Measurements from ENCODE around the gene SIRT4. TPM values are rescaled to one million over a fixed set of nuclear protein-coding genes. Genes with fewer than 3 reads are reported as not detected.
A peak's percentile ranks its signal among the peaks of the same experiment; 100 is the strongest.
"Not testable (repeated sequence)": the region's sequence is repeated elsewhere in the genome, so short reads cannot be mapped to it uniquely, and the experiment has no call there.

SIRT4 gene
- total and polyA plus RNA-seq, 10 of the 15 experiments (the other 5 are each of a cell fraction or from before 2014, with no cell fraction given), result 0.19 to 0.98 (median 0.44) TPM

GRCh38 chr12:120253313-120253712 lies 48.8 kb upstream of the SIRT4 start:
- BruUV-seq (replicated peaks); H2AFZ ChIP-seq (ENCODE audit: control insufficient read depth, low read depth, low read length); H3K36me3 ChIP-seq (ENCODE audit: control insufficient read depth in 2 of 2, insufficient read depth in 2 of 2, low read length in 1 of 2); H3K79me2 ChIP-seq (ENCODE audit: control insufficient read depth, insufficient read depth, low read length); in situ Hi-C loops (cut with MboI); H3K9me3 ChIP-seq (replicated peaks; ENCODE audit: control insufficient read depth, insufficient read depth, low read length); intact Hi-C loops (cut with micrococcal nuclease; ENCODE audit: unreplicated experiment); FAIRE-seq; H3K27ac ChIP-seq (ENCODE audit: control insufficient read depth, insufficient read depth); H3K27me3 ChIP-seq (replicated peaks in 1 of 2; ENCODE audit: control insufficient read depth in 2 of 2, insufficient read depth in 2 of 2, low read length in 1 of 2); H4K20me1 ChIP-seq (ENCODE audit: control insufficient read depth, insufficient read depth); DNase-seq (ENCODE audit: low read depth, low spot score); H3K9ac ChIP-seq (ENCODE audit: control insufficient read depth, insufficient read depth, low read length): not testable (repeated sequence)
- peak; percentile 64 for TF ChIP-seq RUNX3 (IDR thresholded peaks at IDR 0.05; ENCODE audit: low read length)
- Histone ChIP-seq H3K4me2 (ENCODE audit: control insufficient read depth, insufficient read depth) (0 out of 2 replicates have a peak overlapping the region, but pooled peaks have one; percentile 13), H3K4me3 (0 out of 2 replicates have a peak overlapping the region, but pooled peaks have one; percentile 32), H3K4me1 (ENCODE audit: control insufficient read depth, insufficient read depth, low read length) (peaks cover 35% of the 10 kb centered on the region)
- POLR2A ChIA-PET, result interaction anchor here (0.6 to 1.9 kb wide), 3 partner anchors 9 to 89 kb away, joined by 4 to 6 read pairs (median 4); no protein-coding TSS in a partner anchor
- CTCF ChIA-PET, result interaction anchor here (1.3 to 1.9 kb wide), 2 partner anchors 23 to 25 kb away, joined by 5 to 6 read pairs; no protein-coding TSS in a partner anchor
- WGBS (ENCODE audit: insufficient coverage, insufficient replicate concordance, low lambda C conversion rate, missing lambda C conversion rate), result 2% methylated on average over 6 of the region's 6 CpGs
- SMC1A ChIA-PET (ENCODE audit: uncharacterized antibody, unreplicated experiment), result interaction anchor here (2.2 to 2.3 kb wide), 2 partner anchors 9 to 25 kb away, joined by 5 to 9 read pairs; no protein-coding TSS in a partner anchor
- peak; percentile 55 for ATAC-seq
- RAD21 ChIA-PET (ENCODE audit: unreplicated experiment), result interaction anchor here (1.2 to 1.7 kb wide), 2 partner anchors 9 to 26 kb away, joined by 6 to 7 read pairs; no protein-coding TSS in a partner anchor

DNA sequence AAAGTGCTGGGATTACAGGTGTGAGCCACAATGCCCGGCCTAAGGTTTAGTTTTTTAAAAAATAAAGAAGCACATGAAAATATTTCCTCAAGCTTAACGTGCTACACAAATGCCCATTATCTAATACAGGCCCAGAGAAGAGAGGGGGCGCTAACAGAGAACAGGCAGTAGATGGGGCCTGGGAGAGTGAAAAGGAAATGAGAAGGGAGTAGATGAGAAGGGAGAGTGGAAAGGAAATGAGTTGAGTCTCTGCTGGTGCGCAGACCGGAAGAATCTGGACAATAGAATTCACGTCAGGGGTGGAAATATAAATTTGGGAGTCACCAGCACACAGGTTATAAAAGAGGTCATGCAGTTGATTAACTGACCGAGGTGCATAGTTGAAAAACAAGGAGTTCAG lies 47.3 kb upstream of the SIRT4 start:
- no TSS peak for BruUV-seq (replicated peaks)
- TF ChIP-seq BCLAF1 (IDR thresholded peaks at IDR 0.05), result no peak
- TF ChIP-seq YBX1 (IDR thresholded peaks at IDR 0.05), result no peak
- TF ChIP-seq, protein P1, sequence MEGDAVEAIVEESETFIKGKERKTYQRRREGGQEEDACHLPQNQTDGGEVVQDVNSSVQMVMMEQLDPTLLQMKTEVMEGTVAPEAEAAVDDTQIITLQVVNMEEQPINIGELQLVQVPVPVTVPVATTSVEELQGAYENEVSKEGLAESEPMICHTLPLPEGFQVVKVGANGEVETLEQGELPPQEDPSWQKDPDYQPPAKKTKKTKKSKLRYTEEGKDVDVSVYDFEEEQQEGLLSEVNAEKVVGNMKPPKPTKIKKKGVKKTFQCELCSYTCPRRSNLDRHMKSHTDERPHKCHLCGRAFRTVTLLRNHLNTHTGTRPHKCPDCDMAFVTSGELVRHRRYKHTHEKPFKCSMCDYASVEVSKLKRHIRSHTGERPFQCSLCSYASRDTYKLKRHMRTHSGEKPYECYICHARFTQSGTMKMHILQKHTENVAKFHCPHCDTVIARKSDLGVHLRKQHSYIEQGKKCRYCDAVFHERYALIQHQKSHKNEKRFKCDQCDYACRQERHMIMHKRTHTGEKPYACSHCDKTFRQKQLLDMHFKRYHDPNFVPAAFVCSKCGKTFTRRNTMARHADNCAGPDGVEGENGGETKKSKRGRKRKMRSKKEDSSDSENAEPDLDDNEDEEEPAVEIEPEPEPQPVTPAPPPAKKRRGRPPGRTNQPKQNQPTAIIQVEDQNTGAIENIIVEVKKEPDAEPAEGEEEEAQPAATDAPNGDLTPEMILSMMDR (IDR thresholded peaks at IDR 0.05 in 2 of 3, conservative IDR thresholded peaks at IDR 0.05 in 1 of 3; ENCODE audit: control insufficient read depth in 2 of 3, extremely low read depth in 1 of 3, insufficient read depth in 1 of 3, low read depth in 3 of 3, low read length in 3 of 3), result peak in 1 of 3 experiments; percentile 8; a peak in 1 of 6 replicates
- TF ChIP-seq ATF3 (IDR thresholded peaks at IDR 0.05; ENCODE audit: borderline replicate concordance, extremely low read depth, low read depth, low read length), result no peak
- TF ChIP-seq HCFC1 (IDR thresholded peaks at IDR 0.05; ENCODE audit: low read length), result no peak
- ChIA-PET POLR2A (interaction anchor here (0.6 kb wide), 1 partner anchor 88 kb away, joined by 5 read pairs; no protein-coding TSS in a partner anchor), SMC1A (ENCODE audit: uncharacterized antibody, unreplicated experiment) (interaction anchor here (1.2 to 2.3 kb wide), 3 partner anchors 7 to 27 kb away, joined by 3 to 9 read pairs (median 5); no protein-coding TSS in a partner anchor), CTCF (interaction anchor here (0.9 to 1.0 kb wide), 2 partner anchors 13 to 27 kb away, joined by 3 to 5 read pairs; no protein-coding TSS in a partner anchor), RAD21 (ENCODE audit: unreplicated experiment) (interaction anchor here (0.7 kb wide), 1 partner anchor 549 kb away, joined by 3 read pairs; no protein-coding TSS in a partner anchor)
- no peak overlapping the region for H3K4me2 ChIP-seq (ENCODE audit: control insufficient read depth, insufficient read depth)
- H3K36me3 ChIP-seq (ENCODE audit: control insufficient read depth in 2 of 2, insufficient read depth in 2 of 2, low read length in 1 of 2), result no peaks in the 10 kb centered on the region
- H3K9ac ChIP-seq (ENCODE audit: control insufficient read depth, insufficient read depth, low read length), result no peak overlapping the region
- no peak overlapping the region for H3K27ac ChIP-seq (ENCODE audit: control insufficient read depth, insufficient read depth)
- peaks cover 28% of the 10 kb centered on the region for H3K4me1 ChIP-seq (ENCODE audit: control insufficient read depth, insufficient read depth, low read length)
- no peaks in the 10 kb centered on the region for H3K79me2 ChIP-seq (ENCODE audit: control insufficient read depth, insufficient read depth, low read length)
- no peak for FAIRE-seq
- no peaks in the 10 kb centered on the region for H3K27me3 ChIP-seq (replicated peaks in 1 of 2; ENCODE audit: control insufficient read depth in 2 of 2, insufficient read depth in 2 of 2, low read length in 1 of 2)
- in situ Hi-C loops (cut with MboI), result no loop called here
- no peak for ATAC-seq
- H3K9me3 ChIP-seq (replicated peaks; ENCODE audit: control insufficient read depth, insufficient read depth, low read length), result no peaks in the 10 kb centered on the region; the same call in 2 of the 3 replicates
- no peak overlapping the region for H2AFZ ChIP-seq (ENCODE audit: control insufficient read depth, low read depth, low read length)
- DNase-seq (ENCODE audit: low read depth, low spot score), result no peak
- 74% methylated on average over 7 of the region's 7 CpGs for WGBS (ENCODE audit: insufficient coverage, insufficient replicate concordance, low lambda C conversion rate, missing lambda C conversion rate)
- H3K4me3 ChIP-seq, result no peak overlapping the region
- H4K20me1 ChIP-seq (ENCODE audit: control insufficient read depth, insufficient read depth), result no peaks in the 10 kb centered on the region
- intact Hi-C loops (cut with micrococcal nuclease; ENCODE audit: unreplicated experiment), result no loop called here

All from GM12878 (cell line).